Measurements from ENCODE around the gene IPO9.

Gene IPO9

DNA sequence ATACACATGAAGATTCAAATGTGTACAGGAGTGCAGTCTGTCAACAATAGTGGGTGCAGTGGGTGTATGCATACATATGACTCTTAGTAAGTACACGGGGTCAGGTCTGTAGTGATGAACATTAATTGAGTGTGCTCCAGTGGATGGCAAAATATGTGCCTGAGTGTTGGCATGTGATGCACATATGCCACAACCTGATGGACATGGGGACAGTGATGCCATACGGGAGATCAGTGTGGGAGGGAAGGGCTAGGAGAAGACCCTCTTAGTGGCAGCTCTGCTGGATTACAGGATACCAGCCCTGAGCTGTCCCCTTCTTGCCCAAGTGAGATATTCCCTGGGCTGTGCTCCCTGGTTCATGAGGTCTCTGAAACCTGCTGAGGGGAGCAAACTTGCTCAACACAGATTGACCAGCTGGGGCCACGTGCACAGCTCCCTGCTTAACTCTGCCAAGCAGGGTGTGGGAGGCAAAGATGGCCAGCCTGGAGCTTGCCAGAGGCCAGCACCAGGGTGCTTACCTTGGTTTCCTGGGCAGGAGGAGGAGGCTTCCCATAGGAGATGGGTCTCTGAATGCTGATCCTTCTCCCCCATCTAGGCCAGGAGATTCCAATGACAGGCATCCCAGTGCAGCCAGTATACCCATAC, 62.0 kb downstream of the IPO9 start:
- no peak overlapping the region for H3K4me3 ChIP-seq (ENCODE audit: low read length)
- TF ChIP-seq, protein P1, sequence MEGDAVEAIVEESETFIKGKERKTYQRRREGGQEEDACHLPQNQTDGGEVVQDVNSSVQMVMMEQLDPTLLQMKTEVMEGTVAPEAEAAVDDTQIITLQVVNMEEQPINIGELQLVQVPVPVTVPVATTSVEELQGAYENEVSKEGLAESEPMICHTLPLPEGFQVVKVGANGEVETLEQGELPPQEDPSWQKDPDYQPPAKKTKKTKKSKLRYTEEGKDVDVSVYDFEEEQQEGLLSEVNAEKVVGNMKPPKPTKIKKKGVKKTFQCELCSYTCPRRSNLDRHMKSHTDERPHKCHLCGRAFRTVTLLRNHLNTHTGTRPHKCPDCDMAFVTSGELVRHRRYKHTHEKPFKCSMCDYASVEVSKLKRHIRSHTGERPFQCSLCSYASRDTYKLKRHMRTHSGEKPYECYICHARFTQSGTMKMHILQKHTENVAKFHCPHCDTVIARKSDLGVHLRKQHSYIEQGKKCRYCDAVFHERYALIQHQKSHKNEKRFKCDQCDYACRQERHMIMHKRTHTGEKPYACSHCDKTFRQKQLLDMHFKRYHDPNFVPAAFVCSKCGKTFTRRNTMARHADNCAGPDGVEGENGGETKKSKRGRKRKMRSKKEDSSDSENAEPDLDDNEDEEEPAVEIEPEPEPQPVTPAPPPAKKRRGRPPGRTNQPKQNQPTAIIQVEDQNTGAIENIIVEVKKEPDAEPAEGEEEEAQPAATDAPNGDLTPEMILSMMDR (IDR thresholded peaks at IDR 0.05; ENCODE audit: insufficient read depth, low read depth, low read length, missing control alignments) = no peak
- no peak for DNase-seq (ENCODE audit: low read depth)

DNA sequence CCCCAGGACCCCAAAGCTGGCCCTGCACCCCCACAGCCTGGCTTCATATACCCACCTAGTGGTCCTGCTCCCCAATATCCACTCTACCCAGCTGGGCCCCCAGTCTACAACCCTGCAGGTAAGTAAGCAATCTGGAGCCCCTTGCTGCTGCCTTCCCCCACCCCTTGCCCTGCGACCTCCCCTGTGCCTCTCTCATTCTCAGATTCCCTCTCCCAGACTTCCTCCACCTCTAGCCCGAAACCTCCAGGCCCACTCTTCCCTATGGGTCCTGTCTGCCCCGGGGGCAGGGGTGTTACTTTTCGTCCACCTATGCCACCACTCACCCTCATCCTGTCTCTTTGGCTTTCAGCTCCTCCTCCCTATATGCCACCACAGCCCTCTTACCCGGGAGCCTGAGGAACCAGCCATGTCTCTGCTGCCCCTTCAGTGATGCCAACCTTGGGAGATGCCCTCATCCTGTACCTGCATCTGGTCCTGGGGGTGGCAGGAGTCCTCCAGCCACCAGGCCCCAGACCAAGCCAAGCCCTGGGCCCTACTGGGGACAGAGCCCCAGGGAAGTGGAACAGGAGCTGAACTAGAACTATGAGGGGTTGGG, 62.6 kb downstream of the IPO9 start:
- no peak overlapping the region for H3K4me3 ChIP-seq (ENCODE audit: low read length)
- no peak for DNase-seq (ENCODE audit: low read depth)
- TF ChIP-seq, protein P1 (IDR thresholded peaks at IDR 0.05; ENCODE audit: insufficient read depth, low read depth, low read length, missing control alignments) = no peak

DNA sequence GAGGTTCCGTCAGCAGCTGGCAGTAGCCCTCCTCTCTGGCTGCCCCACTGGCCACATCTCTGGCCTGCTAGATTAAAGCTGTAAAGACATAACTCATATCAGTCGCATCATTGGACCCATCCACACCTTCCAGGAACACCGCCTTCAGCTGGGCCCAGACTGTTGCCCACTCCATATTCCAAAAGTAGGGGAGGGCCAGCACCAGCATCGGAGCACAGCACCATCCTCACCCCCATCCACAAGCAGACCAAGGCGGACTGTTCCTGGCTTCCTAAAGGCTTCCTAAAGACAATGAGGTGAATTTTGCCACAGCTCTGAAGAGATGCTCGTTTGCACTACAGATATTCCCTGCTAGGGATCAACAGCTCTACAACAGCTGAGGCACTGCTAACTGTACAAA, 63.3 kb downstream of the IPO9 start:
- no peak overlapping the region for H3K4me3 ChIP-seq (ENCODE audit: low read length)
- TF ChIP-seq, protein P1 (IDR thresholded peaks at IDR 0.05; ENCODE audit: insufficient read depth, low read depth, low read length, missing control alignments) = no peak
- no peak for DNase-seq (ENCODE audit: low read depth)

DNA sequence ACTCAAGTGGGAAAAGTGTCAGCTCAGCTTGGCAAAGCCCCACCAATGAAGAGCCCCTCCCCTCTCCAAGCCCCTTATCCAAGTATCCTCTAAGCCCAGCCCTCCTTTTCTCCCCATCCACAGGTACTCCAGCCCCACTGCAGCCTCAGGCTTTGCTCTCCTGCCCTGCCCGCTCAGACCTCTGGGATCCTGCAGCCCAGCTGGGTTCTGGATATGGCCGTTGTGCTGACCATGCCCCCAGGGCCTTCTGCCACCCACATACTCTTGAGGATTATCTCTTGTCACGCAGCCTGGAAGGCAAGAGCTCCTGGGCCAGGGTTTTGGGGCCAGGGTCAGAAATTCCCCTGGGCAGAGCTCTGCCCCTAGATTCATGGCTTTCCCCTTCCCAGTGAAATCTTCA, 64.5 kb downstream of the IPO9 start:
- TF ChIP-seq, protein P1 (IDR thresholded peaks at IDR 0.05; ENCODE audit: insufficient read depth, low read depth, low read length, missing control alignments) = no peak
- no peak overlapping the region for H3K4me3 ChIP-seq (ENCODE audit: low read length)
- no peak for DNase-seq (ENCODE audit: low read depth)

DNA sequence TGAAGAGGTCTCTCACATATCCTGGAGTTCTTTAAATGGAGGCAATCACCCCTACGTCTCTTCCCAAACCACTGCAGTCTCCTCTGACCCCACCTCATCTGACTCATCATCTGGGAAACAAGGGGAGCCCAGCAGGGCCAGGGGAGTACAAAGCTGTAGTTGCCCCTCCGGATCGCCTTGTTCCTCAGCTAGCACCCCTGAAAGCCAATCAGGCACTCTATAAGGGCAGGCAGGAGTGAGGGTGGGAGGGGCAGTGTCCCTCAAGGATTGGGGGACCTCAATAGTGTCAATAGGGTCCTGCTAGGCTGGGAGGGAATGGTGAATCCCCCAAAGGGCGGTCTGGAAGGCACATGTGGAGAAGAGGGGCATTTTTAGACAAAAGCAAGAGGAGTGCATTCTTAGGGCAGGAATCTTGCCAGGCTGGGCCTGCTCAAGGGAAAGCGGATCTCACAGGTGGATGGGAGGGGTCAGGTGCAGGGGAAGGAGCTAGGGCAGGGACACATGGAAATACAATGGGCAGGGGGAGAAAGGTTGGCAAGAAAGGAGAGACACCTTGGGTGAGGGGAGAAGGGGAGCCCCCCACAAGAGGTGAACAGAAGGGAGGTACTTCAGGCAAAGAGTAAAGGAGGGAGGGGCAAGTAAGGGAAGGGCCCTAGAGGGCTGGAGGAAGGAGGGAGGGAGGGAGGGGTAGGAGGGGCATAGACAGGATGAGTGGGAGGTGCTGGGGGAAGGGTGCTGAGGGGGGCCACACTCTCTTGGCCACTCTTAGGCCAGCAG, 65.6 kb downstream of the IPO9 start:
- TF ChIP-seq, protein P1 (IDR thresholded peaks at IDR 0.05; ENCODE audit: insufficient read depth, low read depth, low read length, missing control alignments) = no peak
- no peak for DNase-seq (ENCODE audit: low read depth)
- H3K4me3 ChIP-seq (ENCODE audit: low read length) = no peak overlapping the region

DNA sequence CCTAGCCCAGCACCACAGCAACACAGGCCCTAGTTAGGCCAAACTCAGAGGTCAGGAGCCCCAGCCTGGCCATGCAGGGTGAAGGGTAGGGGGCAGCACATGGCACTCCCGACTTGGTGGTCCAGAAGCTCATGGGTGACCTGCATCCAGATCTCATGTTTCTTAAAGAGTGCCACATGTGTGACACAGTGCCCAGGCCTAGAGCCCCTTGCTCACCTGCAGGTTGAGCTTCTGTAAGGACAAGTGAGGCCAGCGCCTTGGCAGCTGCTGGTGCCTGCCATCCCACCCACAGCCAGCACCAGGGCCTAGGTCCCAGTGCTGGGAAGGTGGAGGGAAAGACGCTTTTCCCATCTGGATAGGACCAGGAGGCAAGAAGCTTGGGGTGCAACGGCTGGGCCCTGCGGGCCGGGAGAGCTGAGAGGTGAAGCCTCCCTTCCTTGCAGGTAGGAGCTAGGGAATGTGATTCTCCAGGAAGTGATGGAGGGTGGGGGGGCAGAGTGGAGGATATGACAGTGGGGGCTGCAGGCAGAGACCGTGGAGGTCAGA, 66.2 kb downstream of the IPO9 start:
- DNase-seq (ENCODE audit: low read depth) = no peak
- TF ChIP-seq, protein P1 (IDR thresholded peaks at IDR 0.05; ENCODE audit: insufficient read depth, low read depth, low read length, missing control alignments) = no peak
- H3K4me3 ChIP-seq (ENCODE audit: low read length) = no peak overlapping the region
